Mucosa of descending colon (tissue), 3 donors: ENCODE results near the gene MRPL55. TPM values are rescaled to one million over a fixed set of nuclear protein-coding genes. Genes with fewer than 3 reads are reported as not detected.

Experiments
- ATAC-seq: fragments of 200-7000 bp; cut with Tn5 transposase; one replicate; pipeline ENCODE4 v1.9.1; 2020; ENCODE audit warnings: mild to moderate bottlenecking, moderate library complexity
- DNase-seq, 3 donors: peaks; one replicate each; pipeline ENCODE4 v3.0.0-alpha.2; 2020
- H3K36me3 ChIP-seq: fragments of 200-600 bp; one replicate; pipeline ENCODE4 v1.8.0; 2021; ENCODE audit warnings: low read depth, mild to moderate bottlenecking
- H3K4me1 ChIP-seq: fragments of 200-600 bp; one replicate; pipeline ENCODE4 v1.8.0; 2021; ENCODE audit warnings: low read depth, mild to moderate bottlenecking
- H3K4me3 ChIP-seq: fragments of 200-600 bp; one replicate; pipeline ENCODE4 v1.8.0; 2021; ENCODE audit warnings: mild to moderate bottlenecking
- H3K9me3 ChIP-seq: fragments of 200-600 bp; one replicate; pipeline ENCODE4 v1.8.0; 2021; ENCODE audit warnings: mild to moderate bottlenecking
- intact Hi-C, 2 donors: fragments of 100-400 bp; cut with DNase I in 1 of 2; cut with micrococcal nuclease in 1 of 2; formaldehyde crosslinking; loops; one replicate each; pipeline versions ENCODE4 v1.11.0 to v1.11.1; 2022; cut with DNase I, micrococcal nuclease
- total RNA-seq, 3 donors: library from RNA; stranded (reverse); fragmentation: NEBNext Ultra II Directional in 2 of 3; extraction: Animal tissue kit (Norgen Biotek cat#: 25700) in 2 of 3; gene quantifications; one replicate each; pipeline versions ENCODE4 v1.2.1 to v1.2.4, GENCODE V29; 2021 to 2023
- TF ChIP-seq, protein P1 (sequence below): fragments of 200-600 bp; IDR thresholded peaks from one replicate; pipeline ENCODE4 v1.8.0; 2022; ENCODE audit warnings: antibody characterized with exemption, mild to moderate bottlenecking
- donor health status: DM: no; HTN: no; CAD: no; lungs with moderate emphysema.
- donor health status: DM: no; HTN: no; CAD: no.
- donor health status: DM: no; HTN: yes; CAD: no.

Gene MRPL55
- total RNA-seq, 3 donors from 2014 or later, result 24.3 to 42.1 (median 37.3) TPM

DNA sequence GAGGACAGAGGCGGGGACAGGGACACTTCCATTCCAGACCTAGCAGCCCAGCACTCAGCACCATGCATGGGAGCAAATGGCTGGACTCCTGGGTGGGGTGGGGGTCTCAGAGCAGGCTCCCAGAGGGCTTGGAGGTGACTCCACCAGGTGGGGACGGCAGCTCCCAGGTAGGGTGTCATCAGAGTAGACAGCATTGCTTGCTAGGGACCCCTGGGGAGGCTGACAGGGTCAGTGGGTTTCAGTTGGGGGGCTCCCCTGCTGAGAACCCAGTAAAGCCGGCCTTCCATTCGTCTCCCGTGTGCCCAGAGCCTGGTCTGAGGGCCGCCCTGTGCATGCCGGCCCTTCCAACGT, 35.9 kb upstream of the MRPL55 start:
- ATAC-seq (no peak), DNase-seq (no peak)
- H3K9me3 ChIP-seq, result no peaks in the 10 kb centered on the region
- H3K4me3 ChIP-seq, result no peak overlapping the region
- TF ChIP-seq, protein P1, sequence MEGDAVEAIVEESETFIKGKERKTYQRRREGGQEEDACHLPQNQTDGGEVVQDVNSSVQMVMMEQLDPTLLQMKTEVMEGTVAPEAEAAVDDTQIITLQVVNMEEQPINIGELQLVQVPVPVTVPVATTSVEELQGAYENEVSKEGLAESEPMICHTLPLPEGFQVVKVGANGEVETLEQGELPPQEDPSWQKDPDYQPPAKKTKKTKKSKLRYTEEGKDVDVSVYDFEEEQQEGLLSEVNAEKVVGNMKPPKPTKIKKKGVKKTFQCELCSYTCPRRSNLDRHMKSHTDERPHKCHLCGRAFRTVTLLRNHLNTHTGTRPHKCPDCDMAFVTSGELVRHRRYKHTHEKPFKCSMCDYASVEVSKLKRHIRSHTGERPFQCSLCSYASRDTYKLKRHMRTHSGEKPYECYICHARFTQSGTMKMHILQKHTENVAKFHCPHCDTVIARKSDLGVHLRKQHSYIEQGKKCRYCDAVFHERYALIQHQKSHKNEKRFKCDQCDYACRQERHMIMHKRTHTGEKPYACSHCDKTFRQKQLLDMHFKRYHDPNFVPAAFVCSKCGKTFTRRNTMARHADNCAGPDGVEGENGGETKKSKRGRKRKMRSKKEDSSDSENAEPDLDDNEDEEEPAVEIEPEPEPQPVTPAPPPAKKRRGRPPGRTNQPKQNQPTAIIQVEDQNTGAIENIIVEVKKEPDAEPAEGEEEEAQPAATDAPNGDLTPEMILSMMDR, result no peak
- peaks cover 26% of the 10 kb centered on the region for H3K4me1 ChIP-seq
- peaks cover 2% of the 10 kb centered on the region for H3K36me3 ChIP-seq
- intact Hi-C loops, result no loop called here

DNA sequence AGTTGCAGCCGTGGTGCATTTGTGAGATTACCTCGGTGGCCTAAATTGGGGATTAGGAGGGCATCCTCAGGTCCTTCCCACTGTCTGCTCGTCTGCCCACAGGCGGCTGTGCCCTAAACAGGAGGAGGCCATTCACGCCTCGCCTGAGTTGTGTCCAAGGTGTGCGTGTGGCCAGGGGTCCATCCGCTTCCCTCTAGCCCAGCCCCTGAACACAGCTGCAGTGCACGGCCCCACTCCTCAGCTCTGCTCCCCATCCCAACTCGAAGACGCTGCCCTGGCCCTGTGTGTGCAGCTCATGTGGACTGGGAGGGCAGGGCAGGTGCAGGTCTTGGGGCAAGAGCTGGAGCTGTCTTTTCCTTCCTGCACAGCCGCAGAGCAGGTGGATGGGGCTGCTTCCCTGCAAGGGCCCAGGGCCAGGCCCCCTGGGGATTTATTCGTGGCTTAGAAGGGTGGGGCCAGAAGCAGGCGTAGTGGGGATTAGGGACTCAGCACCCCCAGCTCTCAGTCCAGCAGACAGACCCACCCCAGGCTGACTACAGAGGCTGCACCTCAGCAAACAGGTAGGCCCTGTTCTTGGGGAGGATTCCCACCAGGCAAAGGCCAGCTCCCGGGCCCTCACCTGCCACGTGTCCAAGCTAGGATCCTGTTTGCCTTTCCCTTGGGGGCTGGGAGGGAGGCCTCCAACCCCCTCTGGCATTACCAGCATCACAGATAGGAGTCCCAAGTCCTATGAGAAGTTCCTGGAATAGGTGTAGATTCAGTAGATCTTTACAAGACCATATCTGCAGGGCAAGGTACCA, 35.3 kb upstream of the MRPL55 start:
- intact Hi-C loops, result no loop called here
- ATAC-seq, result no peak
- H3K9me3 ChIP-seq, result no peaks in the 10 kb centered on the region
- DNase-seq, result peak in 2 of 3 donors; percentile 1 to 31
- peaks cover 28% of the 10 kb centered on the region for H3K4me1 ChIP-seq
- TF ChIP-seq, protein P1, result no peak
- no peak overlapping the region for H3K4me3 ChIP-seq
- H3K36me3 ChIP-seq, result peaks cover 5% of the 10 kb centered on the region

DNA sequence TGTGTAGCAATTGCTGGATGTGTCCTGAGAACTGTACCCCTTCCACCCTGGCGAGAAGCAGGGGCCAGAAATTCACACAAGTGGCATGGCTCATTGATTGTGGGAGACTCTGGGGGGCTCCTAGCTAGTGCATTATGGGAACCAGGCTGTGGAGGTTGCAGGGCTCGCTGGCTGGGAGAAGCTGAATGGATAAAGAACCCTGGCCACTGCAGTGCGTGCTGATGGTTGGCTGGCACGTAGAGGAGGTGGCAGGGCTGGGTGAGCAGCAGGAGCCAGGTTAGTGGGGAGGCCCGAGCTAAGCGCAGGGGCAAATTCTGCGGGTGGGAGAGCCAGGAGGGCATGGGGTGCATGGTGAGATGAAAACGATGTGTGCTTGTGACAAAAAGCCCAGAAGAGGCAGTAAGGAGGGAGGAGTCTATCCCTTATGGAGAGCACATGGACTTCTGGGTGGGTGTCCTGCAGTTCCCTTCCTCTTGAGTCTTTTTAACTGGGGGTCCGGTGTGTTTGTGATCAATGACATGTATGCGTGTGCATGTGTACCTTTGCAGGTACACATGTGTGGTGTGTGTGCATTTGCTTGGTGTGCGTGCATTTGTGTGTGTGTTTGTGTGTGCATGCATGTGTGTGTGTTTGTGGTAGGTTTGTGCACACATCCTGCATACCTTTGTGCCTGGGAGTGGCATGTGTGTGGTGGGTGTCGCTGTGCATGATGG, 34.5 kb upstream of the MRPL55 start:
- peaks cover 28% of the 10 kb centered on the region for H3K4me1 ChIP-seq
- ATAC-seq, result no peak
- DNase-seq, result peak in 1 of 3 donors; percentile 41
- H3K4me3 ChIP-seq, result no peak overlapping the region
- intact Hi-C loops, result no loop called here
- TF ChIP-seq, protein P1, result no peak
- H3K36me3 ChIP-seq, result peaks cover 5% of the 10 kb centered on the region
- no peaks in the 10 kb centered on the region for H3K9me3 ChIP-seq

DNA sequence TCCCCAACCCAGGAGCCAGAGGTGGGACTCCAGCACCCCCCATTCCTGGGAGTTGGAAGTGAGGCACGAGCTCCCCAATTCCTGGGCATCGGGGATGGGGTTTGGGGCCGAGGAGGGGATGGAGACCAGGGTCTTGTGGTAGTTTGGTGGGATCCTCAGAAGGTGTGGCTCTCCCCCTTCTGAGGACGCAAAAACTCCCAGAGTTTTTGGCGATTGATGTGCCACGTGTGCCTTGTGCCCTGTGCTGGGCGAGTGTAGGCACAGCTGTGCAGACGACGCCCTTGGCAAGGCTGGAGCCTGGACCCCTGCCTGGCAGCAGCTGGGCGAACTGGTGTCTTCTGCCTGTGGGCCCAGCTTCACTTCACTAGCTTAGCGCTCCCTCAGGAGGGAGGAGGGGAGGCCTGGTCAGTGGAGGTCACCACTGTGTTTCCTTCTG, 33.6 kb upstream of the MRPL55 start:
- intact Hi-C loops, result no loop called here
- peak in 1 of 3 donors; percentile 4 for DNase-seq
- ATAC-seq, result no peak

DNA sequence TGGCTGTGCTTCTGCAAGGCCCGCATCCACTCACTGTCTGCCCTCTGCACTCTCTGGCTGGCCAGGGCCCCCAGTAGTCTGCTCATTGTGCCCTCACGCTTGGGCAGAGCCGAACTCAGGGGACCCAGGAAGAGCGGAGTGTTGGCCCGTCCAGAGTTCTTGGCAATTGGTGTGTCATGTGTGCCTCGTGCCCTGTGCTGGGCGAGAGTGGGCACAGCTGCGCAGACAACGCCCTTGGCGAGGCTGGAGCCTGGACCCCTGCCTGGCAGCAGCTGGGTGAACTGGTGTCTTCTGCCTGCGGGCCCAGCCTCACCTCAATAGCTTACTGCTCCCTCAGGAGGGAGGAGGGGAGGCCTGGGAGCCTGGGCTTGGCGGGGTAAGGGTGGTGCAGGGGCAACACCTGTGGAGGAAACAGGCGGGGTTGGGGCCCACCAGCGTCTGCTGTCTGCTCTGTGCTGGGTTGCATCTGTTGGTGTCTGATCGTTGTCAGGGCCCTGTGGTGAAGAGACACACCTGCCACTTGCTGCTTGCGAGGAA, 33.1 kb upstream of the MRPL55 start:
- no peak overlapping the region for H3K4me3 ChIP-seq
- no peak for ATAC-seq
- TF ChIP-seq, protein P1, result no peak
- H3K36me3 ChIP-seq, result peaks cover 5% of the 10 kb centered on the region
- DNase-seq, result peak; percentile 4 to 54 (median 34)
- no peaks in the 10 kb centered on the region for H3K9me3 ChIP-seq
- intact Hi-C loops, result no loop called here
- H3K4me1 ChIP-seq, result peaks cover 28% of the 10 kb centered on the region

More for the DNA sequence above, 33.6 kb upstream of the MRPL55 start:
- H3K9me3 ChIP-seq, result no peaks in the 10 kb centered on the region
- H3K36me3 ChIP-seq, result peaks cover 5% of the 10 kb centered on the region
- no peak overlapping the region for H3K4me3 ChIP-seq
- H3K4me1 ChIP-seq, result peaks cover 28% of the 10 kb centered on the region
- TF ChIP-seq, protein P1, result no peak
